ENCODE results near the gene SLC15A5. TPM values are rescaled to one million over a fixed set of nuclear protein-coding genes. Genes with fewer than 3 reads are reported as not detected.

Gene SLC15A5
- total and polyA plus RNA-seq, 2 of the 4 experiments (the other 2 are of a cell fraction): not detected

GRCh38 chr12:16323638-16324037 lies 46.2 kb upstream of the SLC15A5 start:
- Histone ChIP-seq H4K8ac (ENCODE audit: low read depth in 2 of 2, low read length in 2 of 2) (no peak overlapping the region), H4K5ac (ENCODE audit: low read depth, low read length) (no peak overlapping the region), H2AFZ (replicated peaks; ENCODE audit: low read length, poor library complexity) (no peak overlapping the region), H3K18ac (ENCODE audit: low read depth, low read length) (no peak overlapping the region), H3K36me3 (ENCODE audit: control insufficient read depth, insufficient read depth, low read length) (no peaks in the 10 kb centered on the region), H3K56ac (ENCODE audit: extremely low read depth, insufficient read depth, low read length) (no peak overlapping the region), H3K4me1 (ENCODE audit: control insufficient read depth, insufficient read depth, low read length) (no peaks in the 10 kb centered on the region), H3K9me3 (ENCODE audit: control insufficient read depth, insufficient read depth, low read length) (peaks cover 1% of the 10 kb centered on the region; the same call in 1 of the 2 replicates), H3K4me3 (ENCODE audit: insufficient read depth, low read depth, low read length) (no peak overlapping the region), H4K20me1 (ENCODE audit: insufficient read depth, low read length) (no peaks in the 10 kb centered on the region), H4K91ac (ENCODE audit: insufficient read depth, low read depth, low read length) (no peak overlapping the region), H2BK120ac (ENCODE audit: low read depth, low read length) (no peak overlapping the region), H3K4me2 (ENCODE audit: low read depth, low read length) (no peak overlapping the region), H2AK5ac (ENCODE audit: low read depth, low read length) (no peak overlapping the region), H3K9ac (ENCODE audit: low read depth, low read length) (no peak overlapping the region), H2BK15ac (ENCODE audit: low read depth, low read length) (no peak overlapping the region), H2AK9ac (replicated peaks; ENCODE audit: low read depth, low read length, poor library complexity) (no peak overlapping the region), H2BK20ac (ENCODE audit: low read depth, low read length) (no peak overlapping the region), H3K27ac (ENCODE audit: insufficient read depth, low read length) (no peak overlapping the region), H3K4ac (ENCODE audit: low read depth, low read length) (no peak overlapping the region), H2BK5ac (ENCODE audit: low read depth, low read length, poor library complexity, severe bottlenecking) (no peak overlapping the region), H3K79me1 (ENCODE audit: low read depth in 1 of 2, low read length in 2 of 2) (no peaks in the 10 kb centered on the region), H3K14ac (replicated peaks; ENCODE audit: low read depth, low read length) (no peak overlapping the region), H3K23ac (ENCODE audit: low read depth, low read length) (no peak overlapping the region), H3K27me3 (ENCODE audit: control insufficient read depth, insufficient read depth, low read length) (no peaks in the 10 kb centered on the region), H3K9me1 (ENCODE audit: insufficient read depth, low read length) (no peaks in the 10 kb centered on the region)
- no TSS peak for BruUV-seq (replicated peaks)
- intact Hi-C loops (cut with micrococcal nuclease): loop anchor here (10.0 kb wide), 1 partner anchor 1061 kb away; no protein-coding TSS in a partner anchor
- no peak for DNase-seq
- ChIA-PET POLR2A (ENCODE audit: unreplicated experiment) (no interaction called here), CTCF (no interaction called here)
- dilution Hi-C loops (cut with HindIII; ENCODE audit: low sequenced_read_pairs, unreplicated experiment): no loop called here
- WGBS, 2 experiments (ENCODE audit: extremely low coverage in 2 of 2, insufficient read length in 1 of 2): no CpG with 5 or more reads among the region's 2 CpGs
- no peak for ATAC-seq (ENCODE audit: low read depth)
- in situ Hi-C loops (cut with MboI; ENCODE audit: low sequenced_read_pairs): no loop called here
- TF ChIP-seq POLR2A (IDR thresholded peaks at IDR 0.05; ENCODE audit: low read depth, low read length): no peak
- TF ChIP-seq MXI1 (IDR thresholded peaks at IDR 0.05; ENCODE audit: borderline replicate concordance, low read depth, low read length): no peak
- no peak for TF ChIP-seq RCOR1 (IDR thresholded peaks at IDR 0.05; ENCODE audit: insufficient replicate concordance, low read length)
- no peak for TF ChIP-seq BHLHE40 (IDR thresholded peaks at IDR 0.05; ENCODE audit: low read depth, low read length)

Measured in IMR-90 (cell line).